Mesenchymal stem cell (in vitro differentiated cells and primary cell): ENCODE measurements around the gene ITSN1.

ENCODE experiments used
- DNase-seq: peaks from one replicate; pipeline ENCODE4 v3.0.0-alpha.2; 2013
- H2AFZ ChIP-seq: one replicate; pipeline ENCODE4 v1.6.1; 2013; ENCODE audit warnings: low read depth, mild to moderate bottlenecking, control low read depth, inconsistent platforms, low read length, moderate library complexity
- H2AK5ac ChIP-seq: 2 replicates; pipeline ENCODE4 v1.6.1; 2013; ENCODE audit warnings: low read length, moderate library complexity, mild to moderate bottlenecking, inconsistent platforms; ENCODE audit not compliant: severe bottlenecking
- H2BK120ac ChIP-seq: one replicate; pipeline ENCODE4 v1.6.1; 2013; ENCODE audit warnings: low read depth, mild to moderate bottlenecking, inconsistent platforms, low read length, moderate library complexity
- H2BK12ac ChIP-seq, 2 experiments: one replicate each; pipeline ENCODE4 v1.6.1; 2013; ENCODE audit warnings: inconsistent platforms in 2 of 2, low read length in 2 of 2, mild to moderate bottlenecking in 2 of 2, moderate library complexity in 2 of 2, control low read depth in 1 of 2
- H2BK15ac ChIP-seq: one replicate; pipeline ENCODE4 v1.6.1; 2013; ENCODE audit warnings: mild to moderate bottlenecking, low read depth, inconsistent platforms; ENCODE audit not compliant: poor library complexity, severe bottlenecking
- H2BK5ac ChIP-seq: 2 replicates; pipeline ENCODE4 v1.6.1; 2013; ENCODE audit warnings: low read depth, mild to moderate bottlenecking, low read length, control low read depth, inconsistent platforms; ENCODE audit not compliant: poor library complexity, severe bottlenecking
- H3K14ac ChIP-seq, 2 experiments: one replicate each; pipeline ENCODE4 v1.6.1; 2013; ENCODE audit warnings: inconsistent platforms in 2 of 2, low read length in 2 of 2, control low read depth in 1 of 2, mild to moderate bottlenecking in 1 of 2, moderate library complexity in 1 of 2
- H3K18ac ChIP-seq, 2 experiments: one replicate each; pipeline ENCODE4 v1.6.1; 2013; ENCODE audit warnings: inconsistent platforms in 2 of 2, low read length in 2 of 2, control low read depth in 1 of 2, low read depth in 1 of 2, mild to moderate bottlenecking in 1 of 2
- H3K23ac ChIP-seq, 2 experiments: one replicate each; pipeline ENCODE4 v1.6.1; 2013; ENCODE audit warnings: inconsistent platforms in 2 of 2, low read length in 2 of 2, mild to moderate bottlenecking in 2 of 2, moderate library complexity in 2 of 2, control low read depth in 1 of 2
- H3K27ac ChIP-seq: 2 replicates; pipeline ENCODE4 v1.5.1; 2013; ENCODE audit warnings: mild to moderate bottlenecking, moderate library complexity, low read length, control low read depth, inconsistent platforms; ENCODE audit not compliant: poor library complexity, severe bottlenecking
- H3K27me3 ChIP-seq, 2 experiments: 2 replicates each; pipeline versions ENCODE4 v1.6.1 to v1.7.0; 2013; ENCODE audit warnings: low read length in 2 of 2, mild to moderate bottlenecking in 2 of 2, moderate library complexity in 2 of 2, control low read depth in 1 of 2, inconsistent platforms in 1 of 2; ENCODE audit not compliant: control insufficient read depth in 1 of 2, insufficient read depth in 1 of 2
- H3K36me3 ChIP-seq, 2 experiments: 2 replicates each; pipeline versions ENCODE4 v1.6.1 to v1.7.0; 2013; ENCODE audit warnings: low read length in 2 of 2, control low read depth in 1 of 2, inconsistent platforms in 1 of 2, low read depth in 1 of 2, mild to moderate bottlenecking in 1 of 2; ENCODE audit not compliant: insufficient read depth in 2 of 2, control insufficient read depth in 1 of 2
- H3K4ac ChIP-seq, 2 experiments: one replicate each; pipeline ENCODE4 v1.6.1; 2013; ENCODE audit warnings: inconsistent platforms in 2 of 2, low read length in 2 of 2, mild to moderate bottlenecking in 2 of 2, moderate library complexity in 2 of 2, control low read depth in 1 of 2, low read depth in 1 of 2
- H3K4me1 ChIP-seq: 2 replicates; pipeline ENCODE4 v1.6.1; 2013; ENCODE audit warnings: low read depth, low read length, control low read depth; ENCODE audit not compliant: control insufficient read depth, insufficient read depth
- H3K4me2 ChIP-seq: 2 replicates; pipeline ENCODE4 v1.6.1; 2013; ENCODE audit warnings: low read length, mild to moderate bottlenecking, inconsistent platforms; ENCODE audit not compliant: poor library complexity, severe bottlenecking
- H3K4me3 ChIP-seq, 2 experiments: 2 replicates each; pipeline versions ENCODE4 v1.5.1 to v1.7.0; 2013; ENCODE audit warnings: low read length in 2 of 2, mild to moderate bottlenecking in 2 of 2, control low read depth in 1 of 2, low read depth in 1 of 2; ENCODE audit not compliant: insufficient read depth in 1 of 2
- H3K79me1 ChIP-seq: replicated peaks from 2 replicates; pipeline ENCODE4 v1.6.1; 2013; ENCODE audit warnings: mild to moderate bottlenecking, control low read depth, low read length, inconsistent platforms; ENCODE audit not compliant: poor library complexity, severe bottlenecking
- H3K9ac ChIP-seq: 2 replicates; pipeline ENCODE4 v1.7.0; 2013; ENCODE audit warnings: mild to moderate bottlenecking, low read length, moderate library complexity
- H3K9me3 ChIP-seq: 2 replicates; pipeline ENCODE4 v1.7.0; 2013; ENCODE audit warnings: mild to moderate bottlenecking, low read length; ENCODE audit not compliant: control insufficient read depth
- H4K8ac ChIP-seq: one replicate; pipeline ENCODE4 v1.6.1; 2013; ENCODE audit warnings: inconsistent platforms, mild to moderate bottlenecking, low read length, moderate library complexity
- H4K91ac ChIP-seq: one replicate; pipeline ENCODE4 v1.6.1; 2013; ENCODE audit warnings: mild to moderate bottlenecking, low read length, inconsistent platforms
- WGBS: methylation state at CpG from one replicate; pipeline ENCODE4 v1.1.7; 2013; ENCODE audit warnings: mixed read lengths; 5-methylcytosine and 5-hydroxymethylcytosine counted together

Gene ITSN1

DNA sequence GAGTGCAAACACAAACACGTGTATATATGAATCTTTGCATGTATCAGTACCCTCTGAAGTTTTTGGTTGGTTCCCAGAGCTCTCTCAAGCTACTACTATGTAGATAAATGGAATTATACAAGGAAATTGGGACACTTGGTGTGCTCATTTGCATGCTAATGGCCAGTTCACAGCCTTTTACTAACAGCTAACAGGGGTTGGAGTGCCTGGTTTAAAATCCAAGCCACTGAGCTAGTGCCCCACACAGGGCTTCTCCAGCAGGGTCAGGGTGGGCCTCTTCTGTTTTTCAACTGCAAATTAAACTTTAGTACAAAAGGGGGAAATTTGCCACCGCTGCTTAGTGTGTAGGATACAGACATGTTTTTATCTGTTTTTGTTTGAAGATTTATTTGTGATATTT is 152.3 kb downstream of the ITSN1 start:
- no peak overlapping the region for H2BK5ac ChIP-seq
- no peaks in the 10 kb centered on the region for H3K27me3 ChIP-seq
- no peaks in the 10 kb centered on the region for H3K4me1 ChIP-seq
- no peak overlapping the region for H3K14ac ChIP-seq
- no peak overlapping the region for H4K91ac ChIP-seq
- H2AFZ ChIP-seq = no peak overlapping the region
- H2BK120ac ChIP-seq = no peak overlapping the region
- no peak overlapping the region for H2BK15ac ChIP-seq
- no peak overlapping the region for H3K4ac ChIP-seq
- H3K27ac ChIP-seq = no peak overlapping the region
- WGBS = 43% methylated on average over 2 of the region's 2 CpGs
- no peaks in the 10 kb centered on the region for H3K9me3 ChIP-seq
- H3K4me2 ChIP-seq = no peak overlapping the region
- no peak overlapping the region for H2AK5ac ChIP-seq
- no peak overlapping the region for H3K4me3 ChIP-seq
- DNase-seq = no peak
- no peak overlapping the region for H2BK12ac ChIP-seq
- no peak overlapping the region for H4K8ac ChIP-seq
- H3K23ac ChIP-seq = no peak overlapping the region
- peaks cover 6% of the 10 kb centered on the region for H3K79me1 ChIP-seq
- H3K18ac ChIP-seq = no peak overlapping the region
- H3K9ac ChIP-seq = no peak overlapping the region
- peaks cover 17 to 40% of the 10 kb centered on the region in 2 experiments for H3K36me3 ChIP-seq

DNA sequence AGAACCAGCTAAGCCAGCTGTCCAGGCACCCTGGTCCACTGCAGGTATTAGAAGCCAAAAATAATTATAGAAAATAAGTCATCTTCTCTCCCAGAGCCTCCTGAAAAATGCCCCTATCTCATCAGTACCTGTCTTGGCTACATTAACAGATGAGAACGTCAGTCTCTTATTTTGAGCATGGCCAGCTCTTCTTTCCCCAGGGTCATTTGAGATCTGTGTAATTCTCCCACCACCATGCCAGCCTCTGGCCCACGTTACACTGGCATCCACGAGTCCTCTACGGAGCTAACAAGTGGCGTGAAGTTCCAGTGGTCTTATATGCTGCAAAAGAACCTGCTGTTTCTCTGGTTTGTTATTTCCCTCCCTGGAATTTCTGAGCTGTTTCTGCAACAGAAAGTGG is 155.3 kb downstream of the ITSN1 start:
- H2BK5ac ChIP-seq = no peak overlapping the region
- H3K9me3 ChIP-seq = no peaks in the 10 kb centered on the region
- no peak overlapping the region for H2AK5ac ChIP-seq
- no peak overlapping the region for H2BK120ac ChIP-seq
- H3K27ac ChIP-seq = no peak overlapping the region
- WGBS = 97% methylated on average over 5 of the region's 5 CpGs
- H3K9ac ChIP-seq = no peak overlapping the region
- no peak overlapping the region for H3K4me3 ChIP-seq
- no peak overlapping the region for H4K8ac ChIP-seq
- no peak overlapping the region for H3K14ac ChIP-seq
- H3K4ac ChIP-seq = no peak overlapping the region
- no peak overlapping the region for H2BK12ac ChIP-seq
- no peak overlapping the region for H4K91ac ChIP-seq
- no peak for DNase-seq
- H3K79me1 ChIP-seq = peaks cover 8% of the 10 kb centered on the region
- H2BK15ac ChIP-seq = no peak overlapping the region
- no peak overlapping the region for H2AFZ ChIP-seq
- peaks cover 21 to 45% of the 10 kb centered on the region in 2 experiments for H3K36me3 ChIP-seq
- no peak overlapping the region for H3K18ac ChIP-seq
- H3K27me3 ChIP-seq = no peaks in the 10 kb centered on the region
- no peak overlapping the region for H3K4me2 ChIP-seq
- H3K23ac ChIP-seq = no peak overlapping the region
- H3K4me1 ChIP-seq = peaks cover 2% of the 10 kb centered on the region

DNA sequence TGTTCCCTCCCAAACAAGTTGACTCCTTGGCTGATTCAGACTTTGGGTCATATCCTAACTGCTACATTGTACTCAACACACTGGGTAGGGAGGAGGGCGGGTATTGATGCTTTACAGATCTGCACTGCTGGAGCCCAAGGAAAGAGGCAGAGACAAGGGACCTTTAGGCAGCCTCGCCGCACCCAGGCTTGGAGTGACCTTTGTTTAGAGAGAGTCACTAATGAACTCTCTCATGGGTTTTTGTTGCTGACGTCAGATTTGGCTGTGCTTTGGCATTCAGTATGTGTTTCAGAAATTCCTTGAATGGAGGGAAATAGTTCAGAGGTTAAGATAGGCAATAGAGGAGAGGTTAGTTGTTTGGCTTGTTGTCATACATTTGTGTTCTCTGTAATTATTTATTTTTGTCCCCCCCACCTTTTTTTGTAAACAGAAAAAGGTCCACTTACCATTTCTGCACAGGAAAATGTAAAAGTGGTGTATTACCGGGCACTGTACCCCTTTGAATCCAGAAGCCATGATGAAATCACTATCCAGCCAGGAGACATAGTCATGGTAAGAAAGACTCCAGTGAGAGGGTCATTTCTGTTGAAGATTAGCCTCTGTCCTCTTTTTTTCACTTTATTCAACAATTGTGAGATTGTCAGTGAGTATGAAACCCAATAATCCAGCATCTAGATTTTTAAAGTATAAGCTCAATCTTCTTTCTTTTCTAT is 157.2 kb downstream of the ITSN1 start:
- Histone ChIP-seq H2BK120ac (no peak overlapping the region), H2BK12ac (no peak overlapping the region), H3K4me3 (peak overlapping the region in 1 of 2 experiments; percentile 9), H2AFZ (no peak overlapping the region), H3K36me3 (peaks cover 21 to 33% of the 10 kb centered on the region in 2 experiments), H3K9ac (no peak overlapping the region), H2BK15ac (no peak overlapping the region), H3K9me3 (no peaks in the 10 kb centered on the region), H3K14ac (no peak overlapping the region), H3K4ac (no peak overlapping the region), H3K23ac (no peak overlapping the region), H3K18ac (no peak overlapping the region), H3K79me1 (peaks cover 5% of the 10 kb centered on the region), H3K4me1 (peaks cover 2% of the 10 kb centered on the region), H2BK5ac (no peak overlapping the region), H2AK5ac (no peak overlapping the region), H3K27ac (no peak overlapping the region), H4K91ac (no peak overlapping the region), H3K4me2 (no peak overlapping the region), H4K8ac (no peak overlapping the region), H3K27me3 (no peaks in the 10 kb centered on the region)
- DNase-seq = no peak
- WGBS = 96% methylated on average over 5 of the region's 5 CpGs

DNA sequence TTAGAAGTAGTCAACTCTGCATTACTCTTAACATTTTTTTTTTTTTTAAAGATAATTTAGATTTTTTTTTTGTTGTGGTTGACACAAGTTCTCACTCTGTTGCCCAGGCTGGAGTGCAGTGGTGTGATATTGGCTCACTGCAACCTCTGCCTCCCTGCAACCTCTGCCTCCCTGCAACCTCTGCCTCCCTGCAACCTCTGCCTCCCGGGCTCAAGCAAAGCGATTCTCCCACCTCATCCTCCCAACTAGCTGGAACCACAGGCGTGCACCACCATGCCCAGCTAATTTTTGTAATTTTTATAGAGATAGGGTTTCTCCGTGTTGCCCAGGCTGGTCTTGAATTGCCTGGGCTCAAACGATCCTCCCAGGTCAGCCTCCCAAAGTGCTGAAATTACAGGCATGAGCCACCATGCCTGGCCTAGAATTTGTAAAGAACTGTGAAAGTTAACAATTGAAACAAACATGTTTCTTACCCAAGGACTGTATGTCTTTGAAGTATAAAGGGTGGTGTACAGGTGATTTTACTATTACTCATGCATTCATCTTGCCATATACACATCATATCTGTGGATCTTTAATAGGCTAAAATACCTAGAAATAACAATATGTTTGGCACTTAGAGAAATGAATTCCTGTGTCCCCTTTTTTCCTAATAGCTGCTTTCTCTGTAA is 158.6 kb downstream of the ITSN1 start:
- H3K18ac ChIP-seq = no peak overlapping the region

More for the DNA sequence above, 158.6 kb downstream of the ITSN1 start:
- H4K91ac ChIP-seq = no peak overlapping the region
- no peak overlapping the region for H3K23ac ChIP-seq
- H3K4me3 ChIP-seq = no peak overlapping the region
- H4K8ac ChIP-seq = no peak overlapping the region
- no peak overlapping the region for H2BK120ac ChIP-seq
- peaks cover 17 to 28% of the 10 kb centered on the region in 2 experiments for H3K36me3 ChIP-seq
- WGBS = 100% methylated on average over 2 of the region's 5 CpGs
- no peak overlapping the region for H3K4ac ChIP-seq
- H3K4me2 ChIP-seq = no peak overlapping the region
- H3K27ac ChIP-seq = no peak overlapping the region
- no peak overlapping the region for H2AFZ ChIP-seq
- peaks cover 1% of the 10 kb centered on the region for H3K79me1 ChIP-seq
- no peaks in the 10 kb centered on the region for H3K27me3 ChIP-seq
- no peak overlapping the region for H3K9ac ChIP-seq
- no peak overlapping the region for H2BK12ac ChIP-seq
- no peaks in the 10 kb centered on the region for H3K9me3 ChIP-seq
- H2BK15ac ChIP-seq = no peak overlapping the region
- no peak overlapping the region for H3K14ac ChIP-seq
- DNase-seq = no peak
- H3K4me1 ChIP-seq = peaks cover 2% of the 10 kb centered on the region
- no peak overlapping the region for H2AK5ac ChIP-seq
- H2BK5ac ChIP-seq = no peak overlapping the region
